ENCODE results near the gene PRR35.

Gene PRR35

DNA sequence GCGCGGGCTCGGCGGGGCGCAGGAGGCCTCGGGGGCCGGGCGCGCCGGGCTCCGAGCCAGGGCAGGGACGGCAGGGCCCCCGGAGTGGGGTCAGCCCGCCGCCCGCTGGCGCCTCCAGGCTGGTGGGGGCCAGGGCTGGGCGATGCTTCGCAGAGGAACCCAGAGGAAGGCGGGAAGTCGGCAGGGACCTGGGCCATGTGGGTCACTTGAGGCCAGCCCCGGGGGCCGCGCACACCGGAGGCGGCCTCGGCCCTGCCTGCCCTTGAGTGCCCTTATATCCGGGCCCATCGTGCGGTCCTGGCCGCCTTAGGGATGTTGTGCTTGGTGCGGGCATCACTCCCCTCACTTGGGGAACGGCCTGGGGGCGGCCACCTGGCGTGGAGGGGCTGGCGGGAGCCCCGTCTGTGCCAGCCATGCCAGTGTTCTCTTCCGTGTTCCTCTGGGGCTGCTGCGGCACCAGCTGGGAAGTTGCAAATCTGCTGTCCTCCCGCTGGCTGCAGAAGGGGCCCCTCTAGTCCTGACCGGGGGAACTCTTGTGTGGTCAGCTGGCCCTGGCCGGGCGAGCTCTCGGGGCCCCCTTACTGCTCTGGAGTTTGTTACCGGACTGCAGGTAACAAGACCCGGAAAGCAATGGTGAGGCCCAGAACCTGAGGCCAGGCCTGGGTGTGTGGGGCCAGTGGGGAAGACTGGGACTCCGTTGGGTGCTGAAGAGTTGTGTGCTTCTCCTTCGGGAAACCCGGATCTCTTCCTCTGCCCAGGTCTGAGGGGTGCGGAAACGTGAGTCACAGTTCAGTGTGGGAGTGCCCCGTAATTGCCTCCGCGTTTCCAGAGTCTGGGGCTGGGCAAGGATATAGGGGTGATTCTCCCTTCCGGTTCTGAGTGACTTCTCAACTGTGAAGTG is 31.8 kb upstream of the PRR35 start:
- no peak for DNase-seq (ENCODE audit: low spot score)

DNA sequence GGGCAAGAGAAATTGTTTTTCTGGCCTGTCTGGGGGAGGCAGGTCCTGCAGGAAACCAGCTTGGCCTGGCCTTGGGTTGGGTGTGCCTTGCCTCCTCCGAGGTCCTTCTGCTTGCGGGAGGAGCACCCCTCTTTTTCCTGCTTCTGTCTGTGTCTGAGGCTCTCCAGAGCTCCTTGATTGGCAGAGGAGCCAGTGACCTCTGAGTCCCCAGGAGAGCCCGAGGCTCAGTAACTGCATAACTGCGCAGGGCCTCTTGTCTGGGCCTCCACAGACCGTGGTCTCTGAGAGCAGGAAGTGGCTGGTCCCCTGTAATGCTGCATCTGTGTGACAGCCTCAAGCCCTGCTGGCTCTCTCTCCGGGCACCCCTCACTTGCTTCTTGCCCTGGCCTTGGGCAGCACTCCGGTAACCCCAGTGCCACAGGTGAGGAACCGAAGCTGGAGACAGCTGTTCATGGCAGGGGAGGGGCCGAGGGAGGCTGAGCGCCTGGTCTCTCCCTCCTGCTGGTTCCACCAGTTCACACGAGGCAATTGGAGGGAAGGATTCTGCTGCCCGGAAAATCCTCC is 31.1 kb upstream of the PRR35 start:
- DNase-seq (ENCODE audit: low spot score), result no peak

- DNase-seq (ENCODE audit: low spot score), result no peak
Measured at GRCh38 chr16:530111-530817, 29.9 kb upstream of the PRR35 start.

GRCh38 chr16:531494-532125 is 28.6 kb upstream of the PRR35 start:
- DNase-seq (ENCODE audit: low spot score), result no peak

GRCh38 chr16:533391-534123 is 26.6 kb upstream of the PRR35 start:
- no peak for DNase-seq (ENCODE audit: low spot score)

- no peak for DNase-seq (ENCODE audit: low spot score)
Measured at GRCh38 chr16:534135-534534, 26.1 kb upstream of the PRR35 start.

DNA sequence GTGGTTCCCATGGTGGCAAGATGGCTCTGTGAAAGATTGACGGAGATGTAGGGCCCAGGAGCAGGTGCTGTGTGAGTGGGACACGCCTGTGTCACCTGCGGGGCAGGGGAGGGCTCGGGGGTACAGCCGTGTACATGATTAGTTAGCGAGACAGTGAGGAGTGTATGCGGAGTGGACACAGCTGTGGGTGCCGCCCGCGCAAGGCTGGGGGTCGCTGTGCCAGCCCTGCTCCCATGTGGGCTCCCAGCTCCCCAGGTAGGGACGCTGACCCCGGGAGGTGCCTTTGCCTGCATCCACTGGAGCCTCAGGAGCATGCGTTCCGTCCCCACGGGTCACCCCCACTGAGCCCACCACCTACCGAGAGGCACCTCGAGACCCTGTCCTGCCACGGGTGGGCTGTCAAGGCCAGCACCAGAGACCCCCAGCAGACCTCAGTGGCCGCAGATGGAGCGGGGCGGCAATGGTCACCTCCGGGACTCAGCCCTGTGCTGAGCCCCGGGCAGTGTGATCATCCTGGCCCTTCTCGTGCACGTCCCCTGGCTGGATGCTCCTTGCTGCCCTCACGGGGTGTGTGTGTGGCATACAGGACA is 25.2 kb upstream of the PRR35 start:
- no peak for DNase-seq (ENCODE audit: low spot score)

DNA sequence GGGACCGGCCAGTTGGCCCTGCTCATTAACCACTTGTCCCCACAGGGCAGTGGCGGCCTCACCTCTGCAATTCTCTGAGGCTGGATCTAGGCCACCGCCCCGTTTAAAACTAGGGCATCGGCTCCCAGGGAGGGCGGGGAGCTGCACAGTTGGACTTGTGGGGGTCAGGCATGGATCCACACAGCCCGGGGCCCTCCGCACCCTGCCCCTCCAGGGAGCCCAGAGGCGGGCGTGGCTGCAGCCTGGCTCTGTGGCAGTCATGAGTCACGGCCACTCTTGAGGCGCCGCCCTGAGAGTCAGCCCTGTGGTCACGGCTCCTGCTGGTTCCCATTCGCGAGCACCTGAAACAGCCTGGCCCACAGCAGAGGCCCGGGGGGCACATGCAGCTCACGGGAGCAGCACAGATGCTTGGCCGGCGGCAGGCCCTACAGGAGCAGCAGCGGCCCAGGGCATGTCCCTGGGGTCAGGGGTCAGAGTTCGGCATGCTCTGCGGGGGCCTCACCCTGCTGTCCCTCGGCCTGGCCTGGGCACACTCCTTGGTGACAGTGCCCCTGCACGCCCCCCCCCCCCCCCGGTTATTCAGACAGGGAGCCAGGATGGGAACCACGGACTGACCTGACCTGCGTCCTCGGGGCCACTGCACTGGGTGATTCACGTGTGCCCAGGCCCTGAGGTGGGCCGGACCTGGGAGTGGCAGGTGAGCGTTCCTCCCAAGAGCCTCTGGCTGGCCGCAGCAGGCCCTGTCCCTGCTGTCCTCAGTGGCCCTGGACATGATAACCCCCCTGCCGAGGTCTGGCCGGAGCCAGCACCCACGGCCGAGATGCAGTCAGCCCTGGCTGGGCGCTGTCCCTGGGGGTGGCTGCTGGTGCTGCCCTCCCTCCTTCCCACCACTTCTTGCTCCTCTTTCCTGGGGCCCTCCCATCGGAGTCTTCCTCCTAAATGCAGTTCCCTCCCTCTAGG is 24.5 kb upstream of the PRR35 start:
- no peak for DNase-seq (ENCODE audit: low spot score)

GRCh38 chr16:536746-537145 is 23.4 kb upstream of the PRR35 start:
- no peak for DNase-seq (ENCODE audit: low spot score)

DNA sequence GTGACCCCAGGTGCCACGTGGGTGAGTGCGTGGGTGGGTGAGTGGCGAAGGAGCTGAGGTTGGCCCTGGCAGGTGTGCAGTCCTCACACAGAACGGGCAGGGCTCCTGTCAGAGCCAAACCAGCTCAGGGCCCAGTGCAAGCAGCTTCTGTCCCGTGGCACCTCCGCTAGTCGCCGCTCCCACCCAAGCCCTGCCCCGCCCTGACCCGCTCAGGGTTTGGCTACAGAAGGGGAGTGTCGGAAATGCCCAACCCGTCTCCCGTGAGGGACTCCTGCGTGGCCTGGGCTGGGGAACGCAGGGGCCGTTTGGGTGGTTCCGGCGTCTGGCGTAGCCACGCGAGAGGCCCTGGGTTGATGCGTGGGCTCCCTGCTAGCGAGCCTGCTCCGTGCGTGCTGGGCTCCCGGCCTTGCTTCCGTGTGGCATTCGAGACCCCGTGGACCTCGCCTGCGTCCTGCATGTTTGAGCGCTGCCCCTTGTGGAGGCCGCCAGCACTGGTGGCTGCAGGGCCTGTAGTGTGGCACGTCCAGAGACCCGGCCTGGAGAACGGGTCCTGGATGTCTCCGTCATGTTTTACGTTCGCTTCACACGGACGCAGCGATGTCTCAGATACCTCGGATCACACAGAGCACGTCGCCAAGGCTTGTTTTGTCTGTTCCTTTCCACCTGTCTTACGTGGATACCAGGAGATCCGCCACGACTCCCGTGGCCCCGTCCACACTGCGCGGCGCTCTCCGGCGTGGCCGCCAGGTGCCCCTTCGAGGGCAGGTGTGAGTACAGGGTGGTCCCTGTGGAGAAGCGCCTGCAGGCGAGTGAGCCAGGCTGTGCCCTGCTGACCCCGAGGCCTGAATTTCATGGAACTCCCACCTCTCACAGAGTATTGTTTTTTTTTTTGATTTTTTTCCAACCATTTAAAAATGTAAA is 22.5 kb upstream of the PRR35 start:
- DNase-seq (ENCODE audit: low spot score), result no peak

GRCh38 chr16:539901-540530 is 20.2 kb upstream of the PRR35 start:
- DNase-seq (ENCODE audit: low spot score), result no peak

DNA sequence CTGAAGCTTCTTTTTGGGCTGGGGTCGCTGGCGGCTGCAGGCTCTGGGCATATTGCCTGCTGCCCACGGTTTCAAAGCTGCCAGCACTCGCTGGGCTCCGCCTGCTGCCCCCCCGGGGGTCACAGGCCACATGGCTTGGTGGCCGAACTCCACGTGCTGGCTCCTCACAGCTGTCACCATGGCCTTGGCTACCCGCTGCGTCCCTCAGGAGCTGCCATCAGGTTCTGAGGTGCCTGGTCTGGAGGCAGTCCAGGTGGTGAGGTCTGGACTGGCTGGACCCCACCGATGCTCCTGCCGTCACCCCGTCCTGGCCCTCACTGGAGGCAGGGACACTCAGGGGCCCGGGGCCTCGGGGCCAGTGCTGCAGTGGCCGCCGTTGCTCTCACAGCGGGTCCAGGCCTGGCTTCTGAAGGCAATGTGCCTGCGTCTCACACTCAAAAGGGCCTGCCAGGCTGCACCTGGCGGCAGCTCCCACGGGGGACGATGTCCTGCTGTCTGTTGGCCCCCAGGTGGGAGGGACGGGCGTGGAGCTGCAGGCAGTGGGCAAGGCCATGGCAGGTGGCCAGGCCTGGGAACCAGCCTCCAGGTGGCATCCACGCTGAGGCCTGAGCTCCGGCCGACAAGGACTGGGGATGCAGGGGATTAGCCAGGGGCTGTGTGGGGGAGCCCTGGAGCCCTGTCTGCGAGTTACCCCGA is 19.4 kb upstream of the PRR35 start:
- no peak for DNase-seq (ENCODE audit: low spot score)

- DNase-seq (ENCODE audit: low spot score), result no peak
Measured at GRCh38 chr16:543301-544164, 16.7 kb upstream of the PRR35 start.

DNA sequence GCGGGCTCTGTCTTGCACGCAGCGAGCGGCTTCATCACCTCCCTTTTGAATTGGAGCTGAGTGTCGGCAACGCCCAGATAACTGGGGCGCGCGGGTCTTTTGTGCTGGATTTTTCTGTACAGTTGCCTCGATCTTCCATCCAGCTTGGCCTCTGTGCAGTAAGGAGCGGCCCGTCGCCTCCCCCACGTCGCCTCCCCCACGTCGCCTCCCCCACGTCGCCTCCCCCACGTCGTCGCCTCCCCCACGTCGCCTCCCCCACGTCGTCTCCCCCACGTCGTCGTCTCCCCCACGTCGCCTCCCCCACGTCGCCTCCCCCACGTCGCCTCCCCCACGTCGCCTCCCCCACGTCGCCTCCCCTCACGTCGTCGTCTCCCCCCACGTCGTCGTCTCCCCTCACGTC is 15.7 kb upstream of the PRR35 start:
- no peak for DNase-seq (ENCODE audit: low spot score)

DNA sequence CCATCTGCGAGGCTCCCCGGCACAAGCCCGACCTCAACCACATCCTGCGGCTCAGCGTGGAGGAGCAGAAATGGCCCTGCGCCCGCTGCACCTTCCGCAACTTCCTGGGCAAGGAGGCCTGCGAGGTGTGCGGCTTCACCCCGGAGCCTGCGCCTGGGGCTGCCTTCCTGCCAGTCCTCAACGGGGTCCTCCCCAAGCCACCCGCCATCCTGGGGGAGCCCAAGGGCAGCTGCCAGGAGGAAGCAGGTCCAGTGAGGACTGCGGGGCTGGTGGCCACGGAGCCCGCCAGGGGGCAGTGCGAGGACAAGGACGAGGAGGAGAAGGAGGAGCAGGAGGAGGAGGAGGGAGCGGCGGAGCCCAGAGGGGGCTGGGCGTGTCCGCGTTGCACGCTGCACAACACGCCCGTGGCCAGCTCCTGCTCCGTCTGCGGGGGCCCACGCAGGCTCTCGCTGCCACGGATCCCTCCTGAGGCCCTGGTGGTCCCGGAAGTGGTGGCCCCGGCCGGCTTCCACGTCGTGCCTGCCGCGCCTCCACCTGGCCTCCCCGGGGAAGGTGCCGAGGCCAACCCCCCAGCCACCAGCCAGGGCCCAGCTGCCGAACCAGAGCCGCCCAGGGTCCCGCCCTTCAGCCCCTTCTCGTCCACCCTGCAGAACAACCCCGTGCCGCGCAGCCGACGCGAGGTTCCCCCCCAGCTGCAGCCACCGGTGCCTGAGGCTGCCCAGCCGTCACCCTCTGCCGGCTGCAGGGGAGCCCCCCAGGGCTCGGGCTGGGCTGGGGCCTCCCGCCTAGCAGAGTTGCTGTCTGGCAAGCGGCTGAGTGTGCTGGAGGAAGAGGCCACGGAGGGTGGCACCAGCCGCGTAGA is 13.1 kb upstream of the PRR35 start:
- DNase-seq (ENCODE audit: low spot score), result peak; percentile 79

DNA sequence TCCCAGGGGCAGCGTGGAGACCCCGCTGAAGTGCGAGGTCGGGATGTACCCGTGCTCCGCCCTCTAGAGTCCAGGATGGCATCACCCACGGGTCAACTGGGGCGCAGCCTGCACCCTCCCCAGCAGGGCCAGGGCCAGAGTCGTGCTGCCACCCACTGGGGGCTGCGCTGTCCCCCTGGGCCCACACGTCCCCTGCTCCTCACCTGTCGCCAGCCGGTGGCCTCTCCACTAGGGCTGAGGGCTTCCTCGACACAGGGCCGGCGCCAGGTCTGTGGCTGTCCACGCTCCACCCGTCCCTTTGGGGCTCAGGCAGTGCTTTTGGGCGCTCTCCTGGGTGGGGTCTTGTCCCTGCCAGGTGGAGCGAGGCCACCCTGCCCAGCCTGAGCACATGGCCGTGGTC is 11.6 kb upstream of the PRR35 start:
- DNase-seq (ENCODE audit: low spot score), result no peak

All from ecto neural progenitor cell (in vitro differentiated cells).